Forelimb muscle (tissue), 1 donor: ENCODE data around the gene JAKMIP3. TPM values are rescaled to one million over a fixed set of nuclear protein-coding genes. Genes with fewer than 3 reads are reported as not detected.
"Not testable (repeated sequence)": the region's sequence is repeated elsewhere in the genome, so short reads cannot be mapped to it uniquely, and the experiment has no call there.

ENCODE experiments used
- DNase-seq: peaks from one replicate; pipeline ENCODE4 v3.0.0-alpha.2; 2013; ENCODE audit warnings: low read depth
- polyA plus RNA-seq: library from polyadenylated mRNA; unstranded; fragments of 120-200 nt; gene quantifications from one replicate; pipeline ENCODE4 v1.2.1, GENCODE V29; 2013; ENCODE audit not compliant: insufficient read length

JAKMIP3 gene
- polyA plus RNA-seq, 1 donor, result 0.57 TPM

DNA sequence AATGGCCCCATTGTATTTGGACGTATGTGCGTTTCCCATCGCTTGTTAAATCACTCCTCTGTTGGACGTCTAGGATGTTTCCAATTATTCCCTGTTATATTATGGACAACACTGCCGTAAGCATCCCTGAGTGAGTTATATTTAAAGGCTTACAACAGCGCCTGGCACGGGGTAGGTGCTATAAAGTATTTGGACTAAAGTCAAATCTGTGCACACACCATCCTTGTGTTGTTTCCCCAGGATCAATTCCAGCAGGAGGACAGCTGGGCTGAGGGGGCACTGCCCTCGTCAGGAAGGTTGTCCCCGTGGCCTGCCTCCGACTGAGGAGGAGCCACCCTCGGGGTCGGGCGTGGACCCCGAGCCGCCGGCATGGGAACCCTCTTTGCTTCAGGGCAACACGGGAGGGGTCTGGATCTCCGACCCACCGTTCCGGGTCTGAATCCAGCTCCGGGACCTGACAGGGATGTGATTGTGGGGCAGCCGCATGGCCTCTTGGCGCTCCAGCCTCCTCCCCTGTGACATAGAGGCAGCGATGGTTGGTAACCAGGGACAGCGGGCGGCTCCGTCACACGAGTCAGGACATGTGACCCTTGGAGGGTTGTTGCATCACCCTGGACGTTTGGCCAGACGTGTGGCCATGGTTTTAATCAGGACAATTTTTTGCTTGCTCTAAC, 1.5 kb upstream of the JAKMIP3 start:
- DNase-seq, result no peak

DNA sequence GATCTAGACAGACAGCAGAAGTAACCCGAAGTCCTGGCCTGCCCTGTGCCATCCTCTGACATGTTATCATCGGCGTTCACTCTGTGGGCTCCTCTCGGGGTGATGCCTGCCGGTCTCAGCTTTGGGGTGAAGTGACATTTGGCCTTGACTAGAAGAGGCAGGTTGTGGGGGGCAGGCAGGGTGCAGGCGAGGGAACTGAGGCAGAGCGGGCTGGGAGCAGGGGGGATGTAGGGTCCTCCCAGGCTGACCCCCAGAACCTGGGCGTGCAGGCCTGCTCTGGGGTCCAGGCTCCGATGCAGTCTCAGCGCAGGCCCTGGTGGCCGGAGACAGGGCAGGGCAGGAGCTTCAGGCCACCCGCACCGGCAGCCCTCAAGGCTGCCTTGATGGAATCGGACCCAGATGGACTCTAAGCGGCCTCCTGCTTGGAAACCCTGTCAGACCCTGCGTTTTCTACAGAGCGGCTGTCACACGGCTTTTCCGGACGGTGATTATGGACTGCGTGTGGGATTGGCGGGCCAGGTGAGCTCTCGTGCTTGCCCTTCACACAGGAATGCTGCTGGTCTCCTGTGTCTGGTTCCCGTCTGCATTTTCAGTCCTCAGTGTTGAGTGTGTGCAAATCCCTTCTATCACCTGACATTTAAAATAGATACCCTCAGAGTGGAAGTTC, 842 bp upstream of the JAKMIP3 start:
- DNase-seq, result no peak

DNA sequence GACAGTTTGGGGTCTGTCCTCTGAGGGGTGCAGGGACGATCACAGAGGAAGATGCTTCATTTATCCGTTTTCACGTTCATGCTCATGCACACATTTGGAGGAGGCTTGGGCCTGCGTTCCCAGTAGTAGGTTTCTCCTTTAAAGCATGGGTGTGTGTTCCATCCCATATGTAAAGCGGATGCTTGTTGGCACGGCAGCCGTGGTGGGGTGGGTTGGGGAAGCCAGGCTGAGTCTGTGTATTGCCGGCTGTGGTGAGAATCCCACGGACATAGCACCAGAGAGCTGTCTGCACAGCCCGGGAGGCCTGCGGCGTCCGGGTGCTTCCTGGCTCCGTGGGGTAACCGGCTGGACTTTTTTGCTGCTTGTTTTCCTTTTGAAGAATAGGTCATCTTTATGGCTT, 440 bp downstream of the JAKMIP3 start:
- no peak for DNase-seq

DNA sequence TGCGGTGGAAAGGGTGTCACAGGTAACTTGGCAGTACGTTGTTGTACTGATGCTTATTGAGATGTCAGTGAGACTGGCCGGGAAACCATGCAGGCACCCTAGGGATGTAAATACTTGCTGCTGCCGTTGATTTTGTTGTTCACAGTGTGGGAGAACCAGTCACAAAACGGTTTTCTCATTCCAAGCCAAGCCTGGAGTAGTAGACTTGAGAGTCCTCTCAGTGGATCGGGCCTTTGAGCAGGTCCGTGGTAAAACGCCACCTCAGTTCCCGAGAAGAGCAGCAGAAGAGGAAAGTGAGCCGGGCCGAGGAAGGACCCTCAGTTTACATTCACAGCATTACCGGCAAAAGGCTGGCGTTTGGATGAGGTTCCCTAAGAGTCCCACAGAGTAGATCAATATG, 1.1 kb downstream of the JAKMIP3 start:
- no peak for DNase-seq

DNA sequence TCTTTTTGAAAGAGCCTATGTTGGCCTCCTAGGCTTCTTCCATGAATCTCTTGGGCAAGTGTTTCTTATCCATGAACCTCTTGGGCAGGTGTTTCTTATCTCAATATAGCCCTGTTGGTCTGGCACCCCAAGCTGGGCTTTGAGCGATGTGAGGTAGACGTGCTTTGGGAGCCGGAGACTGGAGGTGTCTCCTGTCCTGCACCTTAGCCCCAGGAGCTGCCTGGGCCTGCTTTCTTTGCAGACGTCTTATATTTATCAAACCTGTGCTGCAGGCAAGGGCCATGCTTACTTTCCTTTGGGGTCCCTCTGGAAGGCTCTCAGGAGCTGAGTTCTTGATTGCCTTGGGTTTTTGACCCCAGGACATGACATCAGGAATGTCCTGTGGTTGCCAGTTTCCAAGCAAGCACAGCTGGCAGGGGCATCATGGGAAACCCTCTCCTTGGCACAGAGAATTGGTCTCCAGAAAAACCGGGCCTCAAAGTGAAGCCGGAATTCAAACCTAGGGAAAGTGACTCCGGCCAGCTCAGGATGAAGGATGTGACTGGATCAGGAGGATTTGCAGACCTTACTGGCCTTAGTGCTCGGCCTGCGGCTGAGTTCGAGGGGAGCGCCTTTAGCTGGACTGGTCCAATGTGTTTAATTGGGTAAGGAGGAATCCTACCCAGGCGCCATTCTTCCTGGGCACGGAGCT, 2.8 kb downstream of the JAKMIP3 start:
- DNase-seq, result no peak

DNA sequence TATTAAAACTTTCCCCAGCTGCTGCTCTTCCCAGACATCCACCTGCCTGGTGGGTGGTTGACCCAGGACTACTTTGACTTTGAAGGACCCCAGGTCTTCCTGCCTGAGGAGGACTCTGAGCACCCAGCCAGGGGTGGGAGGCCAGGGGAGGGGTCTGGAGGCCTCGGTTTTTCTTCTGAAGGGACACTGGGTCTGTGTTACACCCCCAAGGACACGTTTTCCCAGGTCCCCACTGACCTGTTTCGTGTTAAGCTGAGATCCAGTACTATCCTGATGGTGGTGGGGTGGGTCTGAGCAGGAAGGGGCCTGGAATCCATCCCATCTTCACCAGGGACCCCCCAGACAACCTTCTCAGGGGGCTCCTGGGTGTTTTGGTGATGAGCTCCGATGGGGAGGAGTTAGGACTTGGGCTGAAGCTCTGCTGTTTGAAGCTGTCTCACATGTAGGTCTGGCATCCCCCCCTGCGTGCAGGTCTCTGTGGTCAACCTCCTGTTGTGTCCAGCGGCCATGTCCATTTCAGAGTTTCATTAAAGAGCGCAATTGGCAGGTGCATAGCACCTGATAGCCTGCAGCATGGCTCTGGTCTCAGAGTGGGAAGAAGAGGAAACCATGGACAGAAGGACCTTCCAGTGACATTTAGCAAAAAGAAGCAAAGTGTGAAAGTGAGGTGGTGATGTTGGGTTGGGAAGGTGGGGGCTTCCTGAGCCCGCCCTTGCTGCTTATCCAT, 3.5 kb downstream of the JAKMIP3 start:
- no peak for DNase-seq

DNA sequence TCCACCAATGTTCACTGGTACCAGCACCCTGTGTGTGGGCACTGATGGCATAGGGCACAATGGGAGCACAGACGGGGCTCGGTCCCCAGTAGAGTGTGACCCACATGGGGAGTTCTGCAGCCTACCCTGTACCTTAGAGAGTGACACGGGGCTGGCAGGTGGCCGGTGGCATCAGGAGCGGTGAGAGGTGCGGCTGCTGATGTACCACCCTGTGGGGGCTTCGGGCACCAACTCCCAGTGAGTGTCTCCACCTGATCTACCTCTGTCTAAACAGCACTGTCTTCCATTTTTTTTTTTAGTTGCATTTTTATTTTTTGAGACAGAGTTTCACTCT, 4.1 kb downstream of the JAKMIP3 start:
- DNase-seq, result no peak

DNA sequence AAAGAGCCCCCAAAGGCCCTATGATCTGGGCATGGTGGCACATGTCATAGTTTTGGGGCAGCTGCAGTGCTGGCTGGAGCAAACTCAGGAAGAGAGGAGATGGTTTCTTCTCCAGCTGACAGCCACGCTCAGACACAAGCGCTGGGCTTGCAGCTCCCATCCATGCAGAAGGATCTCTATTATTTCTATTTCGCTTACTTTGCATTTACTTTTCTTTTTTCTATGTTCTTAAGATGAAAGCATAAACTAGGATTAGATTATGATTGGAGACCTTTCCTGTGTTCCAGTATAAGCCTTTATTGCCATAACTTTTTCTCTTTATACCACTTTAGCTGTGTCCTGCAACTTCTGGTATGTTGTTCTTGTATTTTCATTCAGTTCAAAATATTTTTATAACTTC, 5.0 kb downstream of the JAKMIP3 start:
- no peak for DNase-seq

DNA sequence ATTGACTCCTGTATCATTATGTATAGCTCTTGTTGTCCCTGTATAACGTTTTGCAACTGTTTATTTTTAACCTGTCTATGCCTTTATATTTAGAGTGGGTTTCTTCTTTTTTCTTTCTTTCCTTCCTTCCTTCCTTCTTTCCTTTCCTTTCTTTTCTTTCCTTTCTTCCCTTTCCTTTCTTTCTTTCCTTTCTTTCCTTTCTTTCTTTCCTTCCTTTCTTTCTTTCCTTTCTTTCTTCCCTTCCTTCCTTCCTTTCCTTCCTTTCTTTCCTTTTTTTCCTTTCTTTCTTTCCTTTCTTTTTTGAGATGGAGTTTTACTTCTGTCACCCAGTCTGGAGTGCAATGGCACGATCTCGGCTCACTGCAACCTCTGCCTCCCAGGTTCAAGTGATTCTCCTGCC, 5.9 kb downstream of the JAKMIP3 start:
- no peak for DNase-seq

DNA sequence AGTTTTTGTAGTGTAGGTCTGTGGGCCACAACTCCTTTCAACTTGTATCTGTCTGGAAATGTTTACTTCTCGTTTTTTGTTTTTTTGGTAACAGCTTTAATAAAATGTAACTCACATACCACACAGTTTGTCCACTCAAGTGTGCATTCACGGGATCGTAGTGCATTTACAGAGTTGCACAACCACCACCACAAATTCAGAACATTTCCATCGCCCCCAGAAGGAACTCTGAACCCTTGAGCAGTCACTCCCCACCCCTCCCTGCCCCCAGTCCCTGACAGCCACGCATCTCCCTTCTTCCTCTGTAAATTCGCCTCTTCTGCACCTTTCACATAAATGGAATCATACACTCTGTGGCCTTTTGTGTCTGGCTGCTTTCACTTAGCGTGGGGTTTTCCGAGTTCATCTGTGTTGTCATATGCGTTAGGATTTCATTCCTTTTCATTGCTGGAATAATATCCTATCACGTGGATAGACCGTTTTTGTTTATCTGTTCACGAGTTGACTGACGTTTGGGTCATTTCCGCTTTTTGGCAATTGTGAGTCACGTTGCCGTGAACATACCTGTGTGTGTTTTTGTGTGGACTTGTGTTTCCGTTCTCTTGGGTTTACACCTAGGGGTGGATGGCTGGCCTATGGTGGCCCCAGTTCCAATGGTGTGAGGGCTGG, 10.3 kb downstream of the JAKMIP3 start:
- no peak for DNase-seq

DNA sequence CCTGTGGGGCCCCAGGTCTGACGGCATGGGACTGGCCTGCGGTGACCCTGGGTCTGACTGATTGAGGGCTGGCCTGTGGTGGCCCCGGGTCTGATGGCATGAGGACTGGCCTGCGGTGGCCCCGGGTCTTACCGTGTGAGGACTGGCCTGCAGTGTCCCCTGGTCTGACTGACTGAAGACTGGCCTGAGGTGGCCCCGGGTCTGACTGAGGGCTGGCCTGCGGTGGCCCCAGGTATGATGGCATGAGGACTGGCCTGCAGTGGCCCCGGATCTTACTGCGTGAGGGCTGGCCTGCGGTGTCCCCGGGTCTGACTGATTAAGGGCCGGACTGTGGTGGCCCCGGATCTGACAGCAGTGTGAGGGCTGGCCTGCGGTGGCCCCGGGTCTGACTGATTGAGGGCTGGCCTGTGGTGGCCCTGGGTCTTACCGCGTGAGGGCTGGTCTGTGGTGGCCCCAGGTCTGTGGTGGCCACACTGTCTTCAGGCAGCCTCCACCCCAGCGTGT, 10.9 kb downstream of the JAKMIP3 start:
- no peak for DNase-seq

DNA sequence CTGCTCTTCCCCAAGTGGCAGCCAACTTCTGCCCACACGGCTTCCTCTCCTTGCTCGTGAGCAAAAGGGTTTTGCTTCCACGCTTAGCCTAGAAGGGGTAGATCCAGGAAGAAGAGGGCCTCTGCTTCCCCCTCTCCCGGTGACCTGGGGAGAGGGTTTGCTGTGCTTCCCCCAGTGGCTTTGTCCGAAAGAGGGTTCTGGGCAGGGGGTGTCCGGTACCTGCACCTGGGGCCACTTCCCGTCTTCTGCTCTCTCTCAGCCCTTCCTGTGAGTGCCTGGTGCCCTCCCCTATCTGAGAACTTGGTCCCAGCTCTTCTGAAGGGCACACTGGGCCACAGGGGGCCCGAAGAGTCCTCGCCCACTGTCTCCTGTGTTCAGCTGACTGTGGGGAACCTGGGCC, 11.3 kb downstream of the JAKMIP3 start:
- no peak for DNase-seq

DNA sequence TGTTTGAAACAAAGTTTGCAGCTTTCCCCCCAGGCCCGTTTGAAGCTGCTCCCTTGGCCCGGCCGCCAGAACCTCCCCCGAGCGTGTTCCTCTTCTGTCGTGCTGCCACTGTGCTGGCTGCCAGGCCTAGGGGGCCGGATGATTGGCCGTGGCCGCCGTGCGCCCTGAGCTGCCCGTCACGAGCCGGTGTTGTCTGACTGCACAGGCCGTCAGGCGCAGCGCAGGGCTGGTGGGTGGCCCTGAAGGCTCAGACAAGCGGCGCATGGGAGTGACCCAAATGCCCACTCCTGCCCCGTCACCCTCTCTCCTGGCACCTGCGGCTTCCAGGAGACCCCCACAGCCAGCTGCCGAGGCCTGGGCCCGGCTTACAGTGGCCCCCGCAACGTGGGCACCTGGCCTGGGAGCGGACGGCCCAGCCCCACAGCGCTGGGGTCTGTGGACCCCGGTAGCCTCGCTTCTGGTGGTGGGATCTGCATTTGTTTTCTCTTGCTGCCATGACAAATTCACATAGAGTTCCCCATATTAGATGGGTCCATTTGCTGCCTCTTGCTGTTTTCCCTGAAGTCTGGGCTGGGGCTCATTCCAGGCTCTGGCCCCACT, 13.1 kb downstream of the JAKMIP3 start:
- DNase-seq, result no peak

DNA sequence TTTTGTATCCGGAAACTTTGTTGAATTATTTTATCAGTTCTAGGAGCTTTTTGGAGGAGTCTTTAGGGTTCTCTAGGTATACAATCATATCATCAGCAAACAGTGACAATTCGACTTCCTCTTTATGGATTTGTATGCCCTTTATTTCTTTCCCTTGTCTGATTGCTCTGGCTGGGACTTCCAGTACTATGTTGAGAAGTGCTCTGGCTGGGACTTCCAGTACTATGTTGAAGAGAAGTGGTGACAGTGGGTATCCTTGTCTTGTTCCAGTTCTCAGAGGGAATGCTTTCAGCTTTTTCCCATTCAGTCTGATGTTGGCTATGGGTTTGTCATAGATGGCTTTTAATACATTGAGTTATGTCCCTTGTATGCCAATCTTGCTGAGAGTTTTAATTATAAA, 18.6 kb downstream of the JAKMIP3 start:
- DNase-seq, result not testable (repeated sequence)

DNA sequence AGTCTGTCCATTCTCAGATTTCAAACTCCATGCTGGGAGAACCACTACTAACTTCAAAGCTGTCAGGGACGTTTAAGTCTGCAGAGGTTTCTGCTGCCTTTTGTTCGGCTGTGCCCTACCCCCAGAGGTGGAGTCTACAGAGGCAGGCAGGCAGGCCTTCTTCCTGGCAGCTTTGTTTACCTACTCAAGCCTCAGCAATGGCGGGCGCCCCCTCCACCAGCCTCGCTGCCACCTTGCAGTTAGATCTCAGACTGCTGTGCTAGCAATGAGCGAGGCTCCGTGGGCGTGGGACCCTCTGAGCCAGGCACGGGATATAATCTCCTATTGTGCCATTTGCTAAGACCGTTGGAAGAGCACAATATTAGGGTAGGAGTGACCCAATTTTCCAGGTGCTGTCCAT, 27.5 kb downstream of the JAKMIP3 start:
- DNase-seq, result not testable (repeated sequence)

DNA sequence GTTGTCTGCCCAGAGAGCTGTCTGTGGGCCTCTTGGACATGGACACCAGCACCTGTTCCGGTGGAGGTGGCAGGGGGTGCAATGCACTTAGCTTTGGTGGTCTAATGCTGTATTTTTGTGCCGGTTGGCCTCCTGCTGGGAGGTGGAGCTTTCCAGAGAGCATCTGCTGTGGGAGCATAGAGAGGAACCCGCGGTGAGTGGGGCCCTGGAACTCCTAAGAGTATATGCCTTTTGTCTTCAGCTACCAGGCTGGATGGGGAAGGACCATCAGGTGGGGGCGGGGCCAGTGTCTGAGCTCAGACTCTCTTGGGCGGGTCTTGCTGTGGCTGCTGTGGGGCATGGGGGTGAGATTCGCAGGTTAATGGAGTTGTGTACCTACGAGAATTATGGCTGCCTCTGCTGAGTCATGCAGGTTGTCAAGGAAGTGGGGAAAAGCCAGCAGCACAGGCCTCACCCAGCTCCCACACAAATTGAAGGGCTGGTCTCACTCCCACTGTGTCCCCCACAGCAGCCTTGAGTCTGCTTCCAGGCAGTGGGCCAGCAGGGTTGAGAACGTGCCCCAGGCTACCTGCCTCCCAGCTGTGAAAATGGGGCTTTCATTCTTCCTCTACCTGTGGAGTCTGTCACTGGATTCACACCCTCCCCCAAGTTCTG, 29.0 kb downstream of the JAKMIP3 start:
- DNase-seq, result no peak

DNA sequence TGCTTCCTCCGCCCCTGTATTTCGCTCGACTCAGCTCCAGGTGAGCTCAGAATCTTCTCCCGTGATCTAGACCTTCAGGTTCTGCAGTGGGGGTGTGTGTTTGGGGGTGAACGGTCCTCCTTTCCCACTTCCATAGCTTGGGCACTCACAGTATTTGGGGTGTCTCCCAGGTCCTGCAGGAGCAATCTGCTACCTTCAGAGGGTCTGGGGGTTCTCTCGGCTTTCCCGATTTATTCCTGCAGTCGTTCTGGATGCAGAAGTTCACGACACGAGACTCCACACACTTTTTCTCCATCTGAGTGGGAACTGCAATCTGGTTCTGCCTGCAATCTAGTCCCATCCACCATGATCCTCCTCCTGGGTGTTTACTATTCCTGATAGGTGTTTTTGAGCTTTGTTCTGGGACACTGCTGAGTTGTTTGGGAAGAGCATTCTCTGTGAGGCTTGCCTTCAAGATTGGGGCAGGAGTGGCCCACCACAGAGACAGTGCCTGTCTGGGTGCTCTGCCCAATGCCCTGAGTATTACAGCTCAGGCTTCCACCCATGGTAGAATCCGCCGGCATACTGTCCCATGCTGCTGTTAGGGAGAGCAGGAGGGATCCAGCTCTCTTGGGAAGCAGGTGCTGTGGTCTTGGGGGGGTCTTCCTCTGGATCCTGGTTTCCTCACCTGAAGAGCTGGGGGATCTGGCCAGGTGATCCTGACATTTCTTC, 29.8 kb downstream of the JAKMIP3 start:
- no peak for DNase-seq

DNA sequence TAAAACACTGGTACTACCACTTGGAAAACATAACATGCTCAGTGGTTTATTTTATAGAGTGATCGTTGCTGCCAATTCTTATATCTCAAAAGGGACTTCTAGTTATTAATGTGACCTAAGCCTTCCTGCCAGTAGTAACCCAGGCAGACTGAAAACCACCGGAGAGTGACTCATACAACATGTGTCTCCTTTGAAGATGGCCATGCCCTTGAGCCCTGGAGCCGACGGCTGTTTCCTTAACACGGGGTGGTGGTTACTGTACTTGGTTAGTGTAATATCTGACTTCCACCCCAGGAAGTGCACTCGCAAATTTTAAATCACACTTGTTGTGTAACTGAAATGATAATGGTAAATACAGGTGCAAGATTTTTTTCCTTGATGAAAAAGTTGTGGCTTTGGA, 30.5 kb downstream of the JAKMIP3 start:
- no peak for DNase-seq

DNA sequence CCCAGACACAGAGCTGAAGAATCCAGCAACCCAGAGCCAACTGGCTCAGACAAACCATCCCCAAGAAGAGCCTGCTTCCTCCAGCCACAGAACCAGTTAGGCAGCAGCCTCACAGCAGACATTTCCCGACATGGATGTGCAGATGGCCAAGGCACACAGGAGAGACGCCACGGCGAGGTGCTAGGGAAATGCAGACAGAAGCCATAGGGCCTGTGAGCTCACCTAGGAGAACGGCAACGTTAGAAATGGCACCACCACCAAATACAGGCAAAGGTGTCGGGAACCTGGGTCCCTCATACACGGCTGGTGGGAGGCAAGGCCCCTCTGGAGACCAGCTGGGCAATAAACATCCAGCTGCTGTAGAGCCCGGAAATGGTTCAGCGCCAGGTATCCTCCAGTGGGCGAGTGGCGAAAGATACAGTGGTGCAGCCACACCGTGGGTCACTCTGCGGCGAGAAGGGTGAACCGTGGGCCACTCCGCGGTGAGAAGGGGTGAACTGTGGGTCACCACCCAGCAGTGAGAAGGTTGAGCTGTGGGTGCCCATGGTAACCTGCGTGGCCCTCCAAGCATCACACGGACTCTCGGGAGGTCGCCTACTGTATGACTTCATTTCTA, 31.2 kb downstream of the JAKMIP3 start:
- DNase-seq, result no peak
